CD4-positive, alpha-beta T cell treated with Interleukin-6 at 100 ng/mL for 8 hours (primary cell): Measurements from ENCODE around the gene MAP3K9.

Experiments
- DNase-seq: peaks from one replicate; pipeline ENCODE4 v3.0.0-alpha.2; 2020; ENCODE audit warnings: mixed read lengths, low spot score

MAP3K9 gene

GRCh38 chr14:70785556-70785955 lies 23.8 kb downstream of the MAP3K9 start:
- no peak for DNase-seq

- no peak for DNase-seq
Observed at GRCh38 chr14:70784886-70785285, 24.4 kb downstream of the MAP3K9 start.

GRCh38 chr14:70782361-70782760 lies 27.0 kb downstream of the MAP3K9 start:
- no peak for DNase-seq

- DNase-seq = no peak
Observed at GRCh38 chr14:70780396-70781075, 28.8 kb downstream of the MAP3K9 start.

GRCh38 chr14:70779667-70780066 lies 29.6 kb downstream of the MAP3K9 start:
- DNase-seq = no peak

- DNase-seq = no peak
Observed at GRCh38 chr14:70776197-70776596, 33.1 kb downstream of the MAP3K9 start.

- no peak for DNase-seq
Observed at GRCh38 chr14:70773182-70773862, 36.0 kb downstream of the MAP3K9 start.

- DNase-seq = no peak
Observed at GRCh38 chr14:70771781-70772212, 37.5 kb downstream of the MAP3K9 start.

- no peak for DNase-seq
Observed at GRCh38 chr14:70770490-70770889, 38.8 kb downstream of the MAP3K9 start.

- no peak for DNase-seq
Observed at GRCh38 chr14:70759398-70759797, 49.9 kb downstream of the MAP3K9 start.

GRCh38 chr14:70755655-70756054 lies 53.7 kb downstream of the MAP3K9 start:
- no peak for DNase-seq

GRCh38 chr14:70754991-70755390 lies 54.3 kb downstream of the MAP3K9 start:
- DNase-seq = no peak

- no peak for DNase-seq
Observed at GRCh38 chr14:70753518-70753953, 55.8 kb downstream of the MAP3K9 start.

GRCh38 chr14:70748422-70748821 lies 60.9 kb downstream of the MAP3K9 start:
- no peak for DNase-seq

GRCh38 chr14:70744641-70745040 lies 64.7 kb downstream of the MAP3K9 start:
- no peak for DNase-seq

GRCh38 chr14:70742316-70742715 lies 67.0 kb downstream of the MAP3K9 start:
- DNase-seq = no peak

GRCh38 chr14:70741482-70741881 lies 67.8 kb downstream of the MAP3K9 start:
- DNase-seq = no peak

- DNase-seq = no peak
Observed at GRCh38 chr14:70735043-70735442, 74.3 kb downstream of the MAP3K9 start.

- DNase-seq = no peak
Observed at GRCh38 chr14:70731447-70732239, 77.7 kb downstream of the MAP3K9 start.

GRCh38 chr14:70730393-70730792 lies 78.9 kb downstream of the MAP3K9 start:
- DNase-seq = no peak

GRCh38 chr14:70726651-70727375 lies 82.5 kb downstream of the MAP3K9 start:
- DNase-seq = no peak

- DNase-seq = no peak
Observed at GRCh38 chr14:70724944-70725343, 84.4 kb downstream of the MAP3K9 start.
